Mesothelial cell of epicardium (in vitro differentiated cells): Measurements from ENCODE around the gene ENTPD8. TPM values are rescaled to one million over a fixed set of nuclear protein-coding genes. Genes with fewer than 3 reads are reported as not detected.

Experiments
- DNase-seq, 2 experiments: peaks; one replicate each; pipeline ENCODE4 v3.0.0; 2021; ENCODE audit warnings: low spot score in 2 of 2; ENCODE audit not compliant: unreplicated experiment in 2 of 2
- H3K27ac Mint-ChIP-seq: 2 replicates; pipeline ENCODE4 v1.8.0; 2021; ENCODE audit warnings: mixed read lengths
- H3K27me3 Mint-ChIP-seq: 2 replicates; pipeline ENCODE4 v1.8.0; 2021; ENCODE audit warnings: low read depth, mixed read lengths
- H3K36me3 Mint-ChIP-seq: 2 replicates; pipeline ENCODE4 v1.8.0; 2021; ENCODE audit warnings: mixed read lengths
- H3K4me1 Mint-ChIP-seq: 2 replicates; pipeline ENCODE4 v1.8.0; 2021; ENCODE audit warnings: mixed read lengths
- H3K4me3 Mint-ChIP-seq: 2 replicates; pipeline ENCODE4 v1.8.0; 2021; ENCODE audit warnings: mild to moderate bottlenecking, moderate library complexity, mixed read lengths
- H3K9me3 Mint-ChIP-seq: 2 replicates; pipeline ENCODE4 v1.8.0; 2021; ENCODE audit warnings: mixed read lengths
- CTCF ChIP-seq: fragments of 200-600 bp; sonication (generic); IDR thresholded peaks from one replicate; pipeline ENCODE4 v1.5.0; 2021; ENCODE audit warnings: antibody characterized with exemption; ENCODE audit not compliant: unreplicated experiment
- total RNA-seq: library from RNA; stranded (reverse); gene quantifications from 3 replicates; pipeline ENCODE4 v1.2.1, GENCODE V29; 2021

The ENTPD8 gene
- total RNA-seq, 1 donor from 2014 or later = 1.4 TPM

GRCh38 chr9:137430723-137431415 lies 10.3 kb downstream of the ENTPD8 start:
- Mint-ChIP-seq H3K36me3 (no peaks in the 10 kb centered on the region), H3K27ac (no peak overlapping the region), H3K4me1 (no peaks in the 10 kb centered on the region), H3K9me3 (no peaks in the 10 kb centered on the region), H3K27me3 (no peaks in the 10 kb centered on the region), H3K4me3 (no peak overlapping the region)
- TF ChIP-seq CTCF = no peak
- DNase-seq = peak in 1 of 2 experiments; percentile 14

- H3K4me1 Mint-ChIP-seq = no peaks in the 10 kb centered on the region
- H3K4me3 Mint-ChIP-seq = no peak overlapping the region
- DNase-seq = peak in 1 of 2 experiments; percentile 19
- no peaks in the 10 kb centered on the region for H3K9me3 Mint-ChIP-seq
- no peaks in the 10 kb centered on the region for H3K36me3 Mint-ChIP-seq
- H3K27me3 Mint-ChIP-seq = no peaks in the 10 kb centered on the region
- no peak overlapping the region for H3K27ac Mint-ChIP-seq
- TF ChIP-seq CTCF = no peak
Measured at GRCh38 chr9:137429974-137430722, 11.0 kb downstream of the ENTPD8 start.

GRCh38 chr9:137429546-137429890 lies 11.6 kb downstream of the ENTPD8 start:
- H3K4me3 Mint-ChIP-seq = no peak overlapping the region
- no peaks in the 10 kb centered on the region for H3K9me3 Mint-ChIP-seq
- H3K27me3 Mint-ChIP-seq = no peaks in the 10 kb centered on the region
- peak in 1 of 2 experiments; percentile 5 for DNase-seq
- no peak for TF ChIP-seq CTCF
- peaks cover 6% of the 10 kb centered on the region for H3K4me1 Mint-ChIP-seq
- no peak overlapping the region for H3K27ac Mint-ChIP-seq
- no peaks in the 10 kb centered on the region for H3K36me3 Mint-ChIP-seq

GRCh38 chr9:137428841-137429545 lies 12.2 kb downstream of the ENTPD8 start:
- no peaks in the 10 kb centered on the region for H3K9me3 Mint-ChIP-seq
- no peaks in the 10 kb centered on the region for H3K27me3 Mint-ChIP-seq
- H3K4me1 Mint-ChIP-seq = peaks cover 10% of the 10 kb centered on the region
- no peak for TF ChIP-seq CTCF
- peak in 1 of 2 experiments; percentile 10 for DNase-seq
- no peak overlapping the region for H3K4me3 Mint-ChIP-seq
- H3K27ac Mint-ChIP-seq = no peak overlapping the region
- no peaks in the 10 kb centered on the region for H3K36me3 Mint-ChIP-seq

- Mint-ChIP-seq H3K4me1 (peaks cover 10% of the 10 kb centered on the region), H3K27ac (no peak overlapping the region), H3K4me3 (no peak overlapping the region), H3K27me3 (no peaks in the 10 kb centered on the region), H3K36me3 (no peaks in the 10 kb centered on the region), H3K9me3 (no peaks in the 10 kb centered on the region)
- TF ChIP-seq CTCF = no peak
- DNase-seq = no peak
Measured at GRCh38 chr9:137428311-137428630, 12.9 kb downstream of the ENTPD8 start.
